ENCODE measurements around the gene ZNF385C.
A peak's percentile ranks its signal among the peaks of the same experiment; 100 is the strongest.
"Not testable (repeated sequence)": the region's sequence is repeated elsewhere in the genome, so short reads cannot be mapped to it uniquely, and the experiment has no call there.

The ZNF385C gene

DNA sequence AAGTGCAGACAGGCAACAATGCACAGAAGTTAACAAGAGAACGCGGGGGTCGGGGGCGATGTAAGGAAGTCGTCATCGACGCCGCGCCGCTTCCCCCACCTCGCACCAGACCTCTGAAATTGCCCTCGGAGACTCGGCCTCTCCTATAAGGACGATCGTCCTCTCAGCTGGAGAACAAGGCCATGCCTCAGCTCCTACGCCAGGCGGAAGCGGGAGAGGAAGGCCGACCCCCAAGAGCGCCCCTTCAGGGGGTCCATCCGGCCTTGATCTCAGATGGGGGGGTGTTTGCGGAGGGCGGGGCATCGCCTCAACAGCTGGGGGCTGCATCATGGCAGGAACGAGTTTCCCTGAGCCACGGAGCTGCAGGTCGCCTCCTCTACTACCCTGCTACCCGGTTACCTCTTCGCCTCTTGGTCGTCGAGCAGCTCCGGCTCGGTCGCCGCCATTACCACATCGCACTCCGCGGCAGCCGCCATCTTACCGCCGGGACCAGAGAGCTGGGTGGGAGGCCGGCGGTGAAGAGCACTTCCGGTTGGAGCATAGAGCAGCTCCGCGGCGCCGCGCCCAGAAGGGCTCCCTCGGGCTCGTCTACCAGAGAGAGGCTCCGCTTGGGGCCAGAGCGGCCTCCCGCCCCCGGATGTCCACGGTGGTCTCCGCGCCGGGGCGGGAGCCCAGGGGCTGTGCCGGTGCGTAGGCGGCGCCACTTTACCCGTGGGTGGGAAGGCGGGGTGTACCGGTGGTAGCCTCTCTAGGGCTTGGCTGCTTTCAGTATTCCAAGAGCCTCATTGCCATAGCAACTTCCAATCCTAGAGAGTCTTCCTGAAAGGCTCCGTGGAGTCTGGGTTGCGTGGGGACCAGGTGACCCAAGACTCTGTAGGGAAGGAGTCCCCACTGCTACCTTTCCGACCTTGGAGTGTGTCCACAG, 81.1 kb downstream of the ZNF385C start, which contains the start of gene DNAJC7:
DNAJC7 (minus strand) TSS at position 499 of the 925 bp plus-strand sequence; CDS start at position 476, 23 bp downstream.
- peak; percentile 82 for DNase-seq

DNA sequence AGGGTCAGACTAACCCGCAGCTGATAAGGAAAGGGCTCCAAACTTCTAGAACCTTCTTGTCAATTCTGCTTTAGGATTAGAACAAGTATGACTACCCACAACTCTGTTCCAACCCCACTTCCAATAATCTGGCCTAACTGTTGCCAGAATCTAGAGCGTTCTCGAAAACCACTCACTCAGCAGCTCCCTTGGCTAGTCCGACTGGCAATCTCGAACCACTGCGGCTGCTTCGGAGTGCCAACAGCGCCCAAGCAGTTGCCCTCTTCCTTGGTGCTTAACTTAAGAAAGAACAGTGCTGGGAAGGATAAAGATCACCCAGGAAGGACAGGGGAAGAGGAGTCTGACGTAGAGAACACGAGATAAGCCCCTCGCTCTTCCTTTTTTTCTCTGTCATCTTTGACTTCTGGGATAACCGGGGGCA, 81.9 kb downstream of the ZNF385C start:
- DNase-seq = no peak

DNA sequence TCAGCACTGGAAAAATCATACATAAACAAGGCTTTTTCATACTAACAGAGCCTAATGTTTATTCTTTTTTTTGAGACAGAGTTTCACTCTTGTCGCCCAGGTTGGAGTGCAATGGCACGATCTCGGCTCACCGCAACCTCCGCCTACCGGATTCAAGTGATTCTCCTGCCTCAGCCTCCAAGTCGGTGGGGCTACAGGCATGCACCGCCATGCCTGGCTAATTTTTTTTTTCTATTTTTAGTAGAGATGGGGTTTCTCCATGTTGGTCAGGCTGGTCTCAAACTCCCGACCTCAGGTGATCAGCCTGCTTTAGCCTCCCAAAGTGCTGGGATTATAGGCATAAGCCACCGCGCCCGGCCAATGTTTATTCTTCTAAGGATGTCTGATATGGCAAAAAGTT, 84.5 kb downstream of the ZNF385C start:
- DNase-seq = not testable (repeated sequence)

DNA sequence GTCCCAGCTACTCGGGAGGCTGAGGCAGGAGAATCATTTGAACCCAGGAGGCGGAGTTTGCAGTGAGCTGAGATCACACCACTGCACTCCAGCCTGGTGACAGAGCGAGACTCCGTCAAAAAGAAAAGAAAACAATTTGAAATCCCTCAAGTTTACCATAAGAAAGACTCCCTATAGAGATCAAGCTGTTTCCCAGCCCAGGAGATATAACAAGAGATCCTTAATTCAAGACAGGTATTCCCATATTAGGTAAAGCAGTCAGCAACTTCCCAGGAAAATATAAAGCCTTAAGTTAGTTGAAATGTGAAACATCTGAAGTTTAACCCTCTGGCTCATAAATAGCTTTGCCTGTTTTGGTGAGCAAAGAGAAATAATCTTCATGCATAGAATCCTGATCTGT, 85.9 kb downstream of the ZNF385C start:
- DNase-seq = not testable (repeated sequence)

DNA sequence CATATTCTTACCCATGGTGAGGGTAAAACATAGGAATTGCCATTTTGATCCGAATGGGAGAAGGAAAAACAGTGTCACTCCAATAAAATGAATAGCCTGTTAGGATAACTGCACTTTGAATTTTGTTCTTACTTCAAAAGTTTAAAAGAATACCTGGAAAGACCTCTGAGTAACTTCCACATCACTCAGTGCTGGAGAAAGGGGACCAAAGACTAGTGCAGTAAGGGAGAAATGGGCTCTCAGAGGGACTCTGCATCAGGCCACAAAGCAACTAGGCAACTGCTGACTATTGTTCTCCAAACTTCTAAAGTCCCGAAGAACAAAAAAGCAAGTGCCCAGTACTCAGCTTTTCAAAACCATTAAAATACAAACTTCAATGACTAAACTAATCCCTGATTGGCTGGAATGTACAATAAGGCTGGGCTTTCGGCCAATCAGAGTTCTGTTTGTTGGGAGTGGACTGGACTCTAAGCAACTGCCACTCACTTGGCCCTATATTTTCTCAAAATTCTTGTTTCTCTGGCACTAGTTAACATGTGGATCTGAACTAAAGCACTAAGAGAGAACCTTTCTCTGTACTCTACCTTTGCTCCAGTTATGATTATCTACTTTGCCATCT, 87.3 kb downstream of the ZNF385C start:
- no peak for DNase-seq

DNA sequence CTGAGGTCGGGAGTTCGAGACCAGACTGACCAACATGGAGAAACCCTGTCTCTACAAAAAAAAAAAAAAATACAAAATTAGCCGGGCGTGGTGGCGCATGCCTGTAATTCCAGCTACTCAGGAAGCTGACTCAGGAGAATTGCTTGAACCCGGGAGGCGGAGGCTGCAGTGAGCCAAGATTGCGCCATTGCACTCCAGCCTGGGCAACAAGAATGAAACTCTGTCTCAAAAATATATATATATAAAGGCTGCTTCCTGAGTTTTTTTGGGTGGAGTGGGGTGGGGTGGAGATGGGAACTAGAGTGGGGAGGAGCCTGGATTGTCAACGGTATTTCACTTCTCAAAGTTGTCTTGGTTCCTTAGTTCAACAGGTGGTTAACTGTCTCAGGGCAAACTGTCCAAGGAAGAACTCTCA, 88.0 kb downstream of the ZNF385C start:
- DNase-seq = not testable (repeated sequence)

DNA sequence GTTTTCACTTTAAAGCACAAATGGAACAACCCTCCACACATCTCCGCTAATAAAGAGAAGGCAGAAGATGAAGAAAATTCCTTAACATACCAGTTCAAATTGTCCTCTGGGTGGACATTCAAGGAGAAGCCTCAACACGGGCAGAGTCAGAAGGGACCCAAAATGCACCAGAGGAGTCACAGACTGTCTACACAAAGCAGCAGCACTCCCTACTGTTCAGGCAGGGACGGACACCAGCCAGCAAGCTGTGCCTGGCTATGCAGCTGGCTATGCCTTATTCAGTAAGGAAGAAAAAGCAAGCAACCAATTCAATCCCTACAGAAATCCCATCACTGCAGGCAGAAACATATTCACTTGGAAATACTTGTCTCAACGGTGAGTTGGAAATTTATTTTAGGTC, 89.1 kb downstream of the ZNF385C start:
- no peak for DNase-seq

DNA sequence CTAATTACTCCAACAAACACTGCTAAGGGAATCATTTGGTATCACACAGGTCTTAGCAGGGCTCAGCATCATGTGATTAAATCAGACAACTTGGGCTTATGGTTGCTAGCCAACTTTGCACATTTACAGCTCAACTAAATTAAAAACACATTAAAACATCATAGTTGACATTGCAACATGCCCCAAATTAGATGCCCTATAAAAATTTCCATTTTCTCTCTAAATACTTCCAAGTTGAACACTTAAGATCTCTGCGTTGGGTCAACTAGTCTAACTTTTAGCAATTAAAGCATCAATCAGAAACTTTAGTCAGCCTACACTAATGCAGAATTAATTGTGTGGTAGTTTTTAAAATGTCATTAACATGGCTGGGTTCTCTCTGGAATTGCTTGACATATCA, 93.1 kb downstream of the ZNF385C start:
- no peak for DNase-seq

DNA sequence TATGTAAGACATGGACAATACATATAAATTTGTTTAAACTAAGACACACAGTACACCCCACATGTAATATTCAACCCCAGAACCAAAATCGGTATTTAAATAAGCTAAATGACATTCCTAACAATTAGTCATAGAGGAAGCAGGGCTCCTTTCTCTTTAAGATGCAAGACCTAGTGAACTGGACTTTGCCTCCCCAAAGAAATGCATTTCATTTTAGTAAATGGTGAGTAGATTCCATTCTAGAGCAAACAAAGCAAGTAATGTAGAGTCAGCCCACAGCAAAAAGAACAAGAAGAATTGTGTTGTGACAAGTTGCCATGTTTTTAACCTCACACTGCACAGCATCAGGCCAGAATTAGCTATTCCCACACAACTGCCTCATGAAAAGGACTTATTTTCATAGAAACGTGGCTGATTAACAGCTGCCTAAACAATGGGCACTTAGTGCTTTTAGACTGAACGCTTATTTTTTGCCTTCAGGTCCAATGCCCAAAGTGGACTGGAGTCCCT, 95.4 kb downstream of the ZNF385C start:
- no peak for DNase-seq

DNA sequence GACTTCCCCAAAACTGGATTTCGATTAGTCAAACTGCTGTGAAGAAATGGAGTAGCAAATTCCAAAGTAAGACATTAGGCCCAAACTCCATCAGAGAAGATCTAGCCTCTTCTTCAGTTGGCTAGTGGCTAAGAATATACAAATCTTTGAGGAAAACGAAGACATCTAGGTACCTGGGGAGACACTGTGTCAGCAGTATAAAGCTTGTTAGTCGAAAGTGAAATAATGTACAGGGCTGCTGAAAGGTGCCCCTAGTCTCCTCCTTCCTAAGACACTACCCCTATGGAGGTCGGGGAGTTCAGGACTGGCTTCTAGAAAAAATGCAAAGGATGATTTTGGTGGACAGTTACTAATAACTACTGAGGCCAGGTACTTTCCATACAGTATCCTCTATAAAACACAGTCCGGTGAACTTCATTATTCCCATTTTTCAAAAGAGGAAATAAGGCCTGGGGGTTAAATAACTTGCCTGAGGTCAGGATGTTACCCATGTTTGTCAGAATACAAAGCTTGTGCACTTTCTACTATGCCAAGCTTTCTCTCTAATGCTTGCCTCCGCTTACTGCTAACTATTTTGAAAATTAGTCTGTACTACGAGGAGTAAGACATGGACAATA, 96.0 kb downstream of the ZNF385C start:
- DNase-seq = no peak

DNA sequence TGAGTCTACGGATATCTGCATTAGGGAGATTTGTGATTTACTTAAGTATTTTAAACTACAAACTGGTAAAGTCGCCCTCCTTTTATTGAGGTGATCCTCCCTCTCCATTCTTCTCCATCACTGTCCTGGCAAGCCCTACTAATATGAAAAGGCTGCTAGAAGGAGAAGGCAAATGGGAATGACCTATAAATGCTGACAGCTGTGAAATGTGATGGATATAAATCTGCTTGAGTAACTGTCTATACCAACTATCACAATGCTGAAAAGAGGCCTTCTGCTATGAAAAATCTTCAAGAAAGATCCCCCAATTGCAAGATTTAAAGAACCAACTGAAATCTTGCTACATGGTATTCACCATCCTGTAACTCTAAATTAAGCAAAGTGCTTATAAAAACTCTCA, 96.5 kb downstream of the ZNF385C start:
- no peak for DNase-seq

DNA sequence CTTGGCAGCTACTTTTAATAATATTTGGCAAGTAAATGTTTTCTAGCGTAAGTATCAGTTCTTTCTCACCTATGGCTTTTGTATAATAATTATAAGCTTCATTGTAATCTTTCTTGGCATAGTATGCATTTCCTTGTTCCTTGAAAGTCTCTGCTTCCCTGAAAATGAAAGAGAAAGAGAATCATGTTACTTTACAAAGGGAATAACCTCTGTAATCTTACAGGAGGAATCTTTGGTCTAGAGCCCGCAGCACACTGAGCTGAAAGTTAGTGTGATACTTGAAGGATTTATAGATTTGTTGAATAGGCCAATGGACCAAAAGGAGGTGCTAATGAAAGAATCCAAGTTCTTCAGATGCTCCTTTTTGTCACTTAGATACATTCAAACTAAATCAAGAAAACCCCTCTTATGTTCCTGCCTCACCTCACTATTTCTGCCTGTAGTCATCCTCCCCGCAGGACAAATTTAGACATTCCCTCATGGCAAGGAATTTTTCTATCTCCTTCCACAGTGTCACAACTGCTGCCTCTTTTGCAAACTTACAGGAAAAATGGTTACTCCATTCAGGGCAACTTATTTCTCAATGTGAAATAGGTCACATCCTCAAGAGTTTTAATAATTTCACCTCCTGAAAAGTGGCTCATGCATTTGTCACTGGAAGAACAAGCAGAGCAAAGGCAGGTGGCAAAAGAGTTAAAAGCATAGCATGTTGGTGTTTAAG, 97.7 kb downstream of the ZNF385C start:
- no peak for DNase-seq

DNA sequence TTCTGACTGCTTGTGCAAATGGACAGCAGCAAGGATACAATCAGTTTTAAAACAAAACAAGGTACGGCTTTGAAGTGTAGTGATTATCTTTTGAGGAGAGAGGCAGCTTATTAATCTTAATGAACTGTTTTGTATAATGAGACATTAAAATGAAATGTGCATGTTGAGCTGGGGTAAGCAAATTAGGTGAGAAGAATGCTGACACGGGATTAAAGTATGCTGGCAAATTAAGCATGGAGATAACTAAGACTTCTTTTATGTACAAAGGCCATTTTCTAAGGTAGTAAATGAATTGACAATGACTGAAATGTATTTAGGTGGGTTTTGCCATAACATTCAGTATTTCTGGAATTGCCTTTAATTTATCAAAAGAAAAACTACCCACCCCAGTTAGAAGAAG, 99.8 kb downstream of the ZNF385C start:
- DNase-seq = no peak

DNA sequence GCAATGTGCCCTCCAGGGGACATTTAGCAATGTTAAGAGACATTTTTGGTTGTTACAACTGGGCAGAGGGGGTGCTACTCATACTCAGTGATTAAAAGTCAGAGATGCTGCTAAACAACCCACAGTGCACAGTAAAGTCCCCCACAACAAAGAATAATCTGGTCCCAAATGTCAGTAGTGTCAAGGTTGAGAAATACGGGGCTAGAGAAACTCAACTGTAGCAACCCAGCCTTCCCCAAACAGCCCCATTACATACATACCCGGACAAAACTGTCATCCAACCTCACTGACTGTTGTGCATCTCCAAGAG, 101.5 kb downstream of the ZNF385C start:
- no peak for DNase-seq

DNA sequence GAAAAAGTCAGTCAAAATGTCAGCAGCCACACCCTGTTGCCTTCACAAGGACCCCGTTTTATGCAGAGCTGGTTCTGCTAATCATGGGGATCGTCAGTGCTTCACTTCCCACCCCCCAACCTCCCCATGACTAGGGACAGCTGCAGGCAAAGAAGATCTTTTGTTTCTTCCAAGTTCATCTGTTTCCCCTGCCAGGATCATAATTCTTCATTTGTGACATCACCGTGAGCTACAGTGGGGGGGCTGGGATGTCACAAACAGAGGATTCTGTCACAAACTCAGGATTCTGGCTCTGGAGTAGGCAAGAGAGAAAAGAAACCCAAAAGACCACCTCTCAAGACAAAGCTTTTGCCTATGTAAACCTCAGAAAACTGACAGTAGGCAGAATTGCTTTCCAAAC, 105.7 kb downstream of the ZNF385C start:
- DNase-seq = no peak

DNA sequence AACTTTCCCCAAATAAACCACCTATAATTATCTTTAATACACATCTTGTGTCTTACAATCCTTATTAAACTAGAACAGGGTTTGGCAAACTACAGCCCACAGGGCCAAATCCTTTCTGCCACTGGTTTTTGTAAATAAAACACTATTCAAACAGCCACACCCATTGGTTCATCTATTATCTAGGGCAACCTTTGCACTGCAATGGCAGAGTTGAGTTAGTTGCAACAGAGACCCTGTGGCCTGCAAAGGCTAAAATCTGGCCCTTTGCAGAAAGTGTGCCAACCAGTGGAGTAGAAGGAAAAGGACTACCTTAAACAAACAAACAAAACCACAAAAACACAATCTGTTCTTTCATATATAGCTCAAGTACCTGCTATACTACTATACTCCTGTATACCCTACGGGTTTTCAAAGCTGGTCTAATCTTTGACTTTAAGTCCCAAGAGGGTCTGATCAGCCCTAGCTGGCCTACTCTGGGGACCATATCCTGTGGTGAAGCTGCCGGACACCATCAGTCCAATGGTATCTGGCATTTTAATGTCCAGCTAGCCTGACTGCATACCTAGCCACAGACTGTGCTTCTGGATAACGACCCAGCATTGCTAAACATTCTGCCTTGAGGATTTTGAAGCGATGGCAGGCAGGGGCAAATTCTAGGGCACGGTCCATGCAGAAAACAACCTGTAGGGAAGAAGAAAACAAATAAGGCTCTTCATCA, 108.4 kb downstream of the ZNF385C start:
- DNase-seq = no peak

DNA sequence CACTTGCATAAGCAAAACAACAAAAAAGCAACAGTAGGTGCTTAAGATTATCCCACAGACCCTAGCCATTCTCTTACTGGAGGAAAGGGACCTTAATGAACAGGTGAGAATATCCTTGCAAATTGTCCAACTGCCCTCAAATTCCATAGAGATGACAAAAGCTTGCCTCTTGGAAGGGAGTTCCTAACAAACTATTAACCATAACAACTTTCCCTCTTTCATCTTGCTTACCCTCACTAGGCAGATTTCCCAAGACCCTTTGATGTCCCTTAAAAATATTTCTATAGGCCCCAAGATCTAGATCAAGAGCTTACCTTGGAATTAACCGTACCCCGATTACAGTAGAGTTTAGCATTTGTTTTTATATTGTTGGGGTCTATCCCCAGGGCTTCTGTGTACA, 109.9 kb downstream of the ZNF385C start:
- DNase-seq = no peak

DNA sequence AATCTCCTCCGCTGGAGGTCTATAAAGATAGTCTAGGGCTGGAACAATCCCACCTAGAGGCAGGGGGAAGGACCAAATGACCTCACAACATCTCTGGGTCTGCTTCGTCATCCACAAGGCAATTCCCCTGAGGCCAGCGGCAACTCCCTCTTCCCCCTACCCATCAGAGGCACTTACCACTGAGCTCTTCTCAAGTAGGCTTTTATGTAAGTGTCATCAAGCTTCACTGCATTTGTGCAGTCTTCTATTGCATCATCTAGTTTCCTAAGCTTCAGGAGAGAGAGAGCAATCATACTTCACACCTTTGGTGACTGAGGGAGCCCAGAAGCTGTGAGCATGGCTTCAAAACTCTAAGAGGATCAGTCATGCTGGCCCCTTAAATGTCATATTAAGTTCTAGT, 110.6 kb downstream of the ZNF385C start:
- DNase-seq = no peak

DNA sequence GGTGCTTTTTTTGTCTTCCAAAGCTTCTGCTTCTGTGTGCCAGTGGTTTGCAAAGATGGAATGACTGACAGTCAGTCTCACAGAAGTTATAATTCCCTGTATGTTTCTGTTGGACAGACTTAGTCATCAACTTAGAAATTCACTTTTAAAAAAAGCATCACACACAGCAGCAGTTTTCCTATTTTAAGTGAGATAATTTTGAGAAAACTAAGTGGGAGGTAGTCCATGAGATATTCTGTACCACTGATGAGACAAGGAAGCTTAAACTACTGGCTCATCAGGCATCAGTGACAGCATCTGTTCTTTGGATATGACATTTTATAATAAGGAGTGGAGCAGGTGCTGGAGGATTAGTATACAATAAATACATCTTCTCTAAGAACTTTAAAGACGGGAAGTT, 111.6 kb downstream of the ZNF385C start:
- no peak for DNase-seq

DNA sequence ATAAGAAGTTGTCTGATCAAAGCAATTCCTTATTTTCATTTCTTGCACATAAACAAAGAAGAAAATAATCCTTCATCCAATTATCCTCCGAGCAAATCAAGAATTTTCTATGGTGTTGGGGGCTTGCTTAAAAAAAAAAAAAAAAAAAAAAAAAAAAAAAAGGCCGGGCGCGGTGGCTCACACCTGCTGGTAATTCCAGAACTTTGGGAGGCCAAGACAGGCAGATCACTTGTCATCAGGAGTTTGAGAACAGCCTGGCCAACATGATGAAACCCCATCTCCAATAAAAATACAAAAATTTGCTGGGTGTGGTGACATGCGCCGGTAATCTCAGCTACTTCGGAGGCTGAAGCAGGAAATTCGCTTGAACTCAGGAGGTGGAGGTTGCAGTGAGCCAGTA, 112.4 kb downstream of the ZNF385C start:
- DNase-seq = no peak

DNA sequence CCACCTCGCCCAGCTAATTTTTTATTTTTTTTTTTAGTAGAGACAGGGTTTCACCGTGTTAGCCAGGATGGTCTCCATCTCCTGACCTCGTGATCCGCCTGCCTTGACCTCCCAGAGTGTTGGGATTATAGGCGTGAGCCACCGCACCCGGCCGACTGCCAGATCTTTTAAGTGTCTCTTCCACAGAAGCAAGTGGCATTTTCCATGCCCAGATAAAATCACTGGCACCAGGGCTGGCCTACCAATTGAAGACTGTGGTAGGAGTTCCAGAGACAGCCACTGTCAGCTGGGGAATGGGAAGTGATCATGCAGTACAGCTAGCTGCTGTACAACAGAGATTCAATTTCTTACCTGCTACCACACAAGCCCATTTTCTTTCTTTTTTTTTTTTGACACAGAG, 113.8 kb downstream of the ZNF385C start:
- DNase-seq = no peak

DNA sequence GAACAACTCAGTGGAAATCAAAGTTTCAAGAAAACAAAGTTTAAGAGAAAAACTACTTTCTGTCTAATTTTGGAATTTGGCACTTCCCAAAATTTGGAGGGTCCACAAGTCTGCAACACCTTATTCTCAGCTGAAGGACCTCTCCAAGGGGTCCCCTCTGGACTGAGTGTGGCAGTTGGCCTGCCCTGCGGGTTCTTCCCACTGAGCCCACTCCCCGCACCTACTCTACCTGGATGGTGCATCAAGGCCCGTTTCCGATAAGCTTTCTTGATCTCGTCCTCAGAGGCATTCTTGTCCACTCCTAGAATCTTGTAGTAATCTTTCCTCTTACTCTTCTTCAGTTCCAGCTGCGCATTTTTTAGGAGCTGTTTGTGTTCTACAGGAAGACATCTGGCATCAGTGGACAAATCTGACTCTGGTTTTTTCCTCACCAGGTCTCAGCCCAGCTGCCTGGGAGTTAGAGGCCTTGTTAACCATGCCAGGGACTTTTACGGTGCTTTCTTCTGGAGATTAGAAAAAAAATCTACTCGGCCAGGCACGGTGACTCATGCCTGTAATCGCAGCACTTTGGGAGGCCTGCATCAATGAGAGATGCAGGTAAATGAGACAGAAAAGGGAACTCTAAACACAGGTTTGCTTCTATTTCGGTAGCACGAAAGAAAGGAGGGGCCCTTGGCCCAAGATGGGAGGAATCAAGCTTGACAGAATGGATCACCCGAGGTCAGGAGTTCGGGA, 116.1 kb downstream of the ZNF385C start:
- no peak for DNase-seq
